OCI-LY3 (cell line): Measurements from ENCODE around the gene TALDO1.

Experiments
- H2AFZ ChIP-seq: fragments of 200-600, 300-600 bp; shearing (Covaris generic); 2 replicates; pipeline ENCODE4 v1.6.0; 2014; ENCODE audit warnings: antibody characterized with exemption, low read depth, low read length
- H3K27ac ChIP-seq: fragments of 200-600, 300-600 bp; sonication (generic); 2 replicates; pipeline ENCODE4 v1.5.1; 2014; ENCODE audit warnings: mild to moderate bottlenecking, low read length, moderate library complexity, mixed read lengths
- H3K27me3 ChIP-seq: fragments of 200-600, 300-600 bp; sonication (generic); 2 replicates; pipeline ENCODE4 v1.6.1; 2014; ENCODE audit warnings: low read depth, low read length, mixed read lengths
- H3K36me3 ChIP-seq: fragments of 200-600, 300-600 bp; sonication (generic); replicated peaks from 2 replicates; pipeline ENCODE3; 2014; ENCODE audit warnings: low read depth, low read length, mixed read lengths
- H3K4me1 ChIP-seq: fragments of 300-600, 200-600 bp; sonication (generic); 2 replicates; pipeline ENCODE4 v1.6.1; 2014; ENCODE audit warnings: low read length, mixed read lengths
- H3K4me2 ChIP-seq: fragments of 200-600, 300-600 bp; sonication (generic); 2 replicates; pipeline ENCODE4 v1.6.1; 2014; ENCODE audit warnings: low read length, mixed read lengths
- H3K4me3 ChIP-seq: fragments of 300-600, 200-600 bp; sonication (generic); 2 replicates; pipeline ENCODE4 v1.5.1; 2014; ENCODE audit warnings: antibody characterized with exemption, mild to moderate bottlenecking, low read length, moderate library complexity
- H3K79me2 ChIP-seq: fragments of 300-600, 200-600 bp; shearing (Covaris generic); 2 replicates; pipeline ENCODE4 v1.6.1; 2014; ENCODE audit warnings: mild to moderate bottlenecking, low read length, mixed read lengths
- H3K9ac ChIP-seq: fragments of 300-600, 200-600 bp; shearing (Covaris generic); 2 replicates; pipeline ENCODE4 v1.6.0; 2014; ENCODE audit warnings: mild to moderate bottlenecking, low read length, moderate library complexity
- H3K9me3 ChIP-seq: fragments of 200-600, 300-600 bp; shearing (Covaris generic); 2 replicates; pipeline ENCODE4 v1.6.1; 2014; ENCODE audit warnings: low read length, mixed read lengths; ENCODE audit not compliant: insufficient read depth
- H4K20me1 ChIP-seq: fragments of 200-600, 300-600 bp; sonication (generic); 2 replicates; pipeline ENCODE4 v1.6.1; 2016; ENCODE audit warnings: low read length, mixed read lengths; ENCODE audit not compliant: insufficient read depth
- CTCF ChIP-seq: fragments of 200-600, 300-600 bp; sonication (generic); IDR thresholded peaks from 2 replicates; pipeline ENCODE4 v1.5.1; 2014; ENCODE audit warnings: antibody characterized with exemption, low read length, low read depth
- EZH2phosphoT487 ChIP-seq: fragments of 200-600 bp; shearing (Covaris generic); IDR thresholded peaks from 2 replicates; pipeline ENCODE4 v1.6.1; 2018; ENCODE audit warnings: antibody characterized with exemption, mixed run types, low read depth

Gene TALDO1

GRCh38 chr11:808427-809286 lies 61.4 kb downstream of the TALDO1 start:
- H3K9me3 ChIP-seq: no peaks in the 10 kb centered on the region
- H3K36me3 ChIP-seq: peaks cover 36% of the 10 kb centered on the region
- H3K27ac ChIP-seq: peak overlapping the region; percentile 87
- H3K79me2 ChIP-seq: peaks cover 53% of the 10 kb centered on the region
- no peak overlapping the region for H2AFZ ChIP-seq
- H4K20me1 ChIP-seq: peaks cover 25% of the 10 kb centered on the region
- peak overlapping the region; percentile 94 for H3K4me3 ChIP-seq
- TF ChIP-seq EZH2phosphoT487 (no peak), CTCF (no peak)
- H3K4me2 ChIP-seq: peak overlapping the region; percentile 98
- H3K4me1 ChIP-seq: peaks cover 32% of the 10 kb centered on the region
- H3K27me3 ChIP-seq: no peaks in the 10 kb centered on the region
- H3K9ac ChIP-seq: peak overlapping the region; percentile 94

- H3K4me3 ChIP-seq: peak within 1 kb of the TSS; percentile 94
- H3K27me3 ChIP-seq: no peaks in the 10 kb centered on the region
- peak within 1 kb of the TSS; percentile 94 for H3K9ac ChIP-seq
- peaks cover 53% of the 10 kb centered on the region for H3K79me2 ChIP-seq
- no peak for TF ChIP-seq EZH2phosphoT487
- no peak for TF ChIP-seq CTCF
- peaks cover 39% of the 10 kb centered on the region for H3K36me3 ChIP-seq
- H4K20me1 ChIP-seq: peaks cover 26% of the 10 kb centered on the region
- H2AFZ ChIP-seq: peak within 1 kb of the TSS; percentile 88; the same call in 1 of the 2 replicates
- peak within 1 kb of the TSS; percentile 87 for H3K27ac ChIP-seq
- peak within 1 kb of the TSS; percentile 98 for H3K4me2 ChIP-seq
- H3K9me3 ChIP-seq: no peaks in the 10 kb centered on the region
- H3K4me1 ChIP-seq: peaks cover 24% of the 10 kb centered on the region
Measured at GRCh38 chr11:809287-810039, 62.2 kb downstream of the TALDO1 start, which contains the start of gene RPLP2. Gene RPLP2 (plus strand): TSS chr11:809967. CDS start chr11:810235, 268 bp downstream.

- Histone ChIP-seq H3K4me3 (peak overlapping the region; percentile 94), H3K4me1 (peaks cover 23% of the 10 kb centered on the region), H3K27ac (peak overlapping the region; percentile 87), H3K9ac (peak overlapping the region; percentile 94), H3K4me2 (peak overlapping the region; percentile 96), H2AFZ (no peak overlapping the region), H3K36me3 (peaks cover 39% of the 10 kb centered on the region), H3K27me3 (no peaks in the 10 kb centered on the region), H4K20me1 (peaks cover 26% of the 10 kb centered on the region), H3K79me2 (peaks cover 53% of the 10 kb centered on the region), H3K9me3 (no peaks in the 10 kb centered on the region)
- TF ChIP-seq EZH2phosphoT487: no peak
- TF ChIP-seq CTCF: no peak
Measured at GRCh38 chr11:810040-810567, 62.8 kb downstream of the TALDO1 start.
